Activated CD4-positive, CD25-positive, alpha-beta regulatory T cell (primary cell): ENCODE measurements around the gene CIRBP.
A peak's percentile ranks its signal among the peaks of the same experiment; 100 is the strongest.
"Not testable (repeated sequence)": the region's sequence is repeated elsewhere in the genome, so short reads cannot be mapped to it uniquely, and the experiment has no call there.

Source experiments
- DNase-seq, 4 experiments: peaks; one replicate each; lab custom pipeline; 2025; lab: John Stamatoyannopoulos, UW

CIRBP gene

GRCh38 chr19:1244693-1245451 lies 24.3 kb upstream of the CIRBP start:
- no peak for DNase-seq

GRCh38 chr19:1245494-1246264 lies 23.5 kb upstream of the CIRBP start:
- no peak for DNase-seq

- not testable (repeated sequence) for DNase-seq
These were observed 22.7 kb upstream of the CIRBP start for GRCh38 chr19:1246265-1247087.

GRCh38 chr19:1247748-1248138 lies 21.4 kb upstream of the CIRBP start:
- DNase-seq: no peak

- DNase-seq: peak in 3 of 4 experiments; percentile 40 to 65 (median 62)
These were observed 20.9 kb upstream of the CIRBP start, which contains the start of gene MIDN for GRCh38 chr19:1248139-1248785. MIDN (plus strand) TSS chr19:1248583; CDS start chr19:1250297, 1,714 bp downstream.

- peak; percentile 78 to 85 (median 82) for DNase-seq
These were observed 20.3 kb upstream of the CIRBP start for GRCh38 chr19:1248786-1249297.

GRCh38 chr19:1249298-1249989 lies 19.7 kb upstream of the CIRBP start:
- DNase-seq: peak; percentile 85 to 97 (median 94)

- DNase-seq: no peak
These were observed 19.1 kb upstream of the CIRBP start for GRCh38 chr19:1249990-1250436.

GRCh38 chr19:1250437-1251260 lies 18.5 kb upstream of the CIRBP start:
- peak in 2 of 4 experiments; percentile 48 to 52 for DNase-seq

GRCh38 chr19:1251330-1252220 lies 17.6 kb upstream of the CIRBP start:
- DNase-seq: peak in 2 of 4 experiments; percentile 42 to 46

- peak in 2 of 4 experiments; percentile 32 to 47 for DNase-seq
These were observed 16.8 kb upstream of the CIRBP start for GRCh38 chr19:1252221-1252820.

- DNase-seq: peak in 3 of 4 experiments; percentile 50 to 65 (median 60)
These were observed 16.2 kb upstream of the CIRBP start for GRCh38 chr19:1252821-1253513.

- DNase-seq: no peak
These were observed 15.5 kb upstream of the CIRBP start for GRCh38 chr19:1253514-1254080.

GRCh38 chr19:1254081-1254527 lies 15.0 kb upstream of the CIRBP start:
- DNase-seq: no peak

GRCh38 chr19:1254530-1255185 lies 14.5 kb upstream of the CIRBP start:
- no peak for DNase-seq
